Vagina (tissue), 2 donors: ENCODE results near the gene EIF4E1B. TPM values are rescaled to one million over a fixed set of nuclear protein-coding genes. Genes with fewer than 3 reads are reported as not detected.

Experiments
- DNase-seq, 2 donors: peaks; one replicate each; pipeline ENCODE4 v3.0.0-alpha.2; 2017; ENCODE audit errors: extremely low spot score in 2 of 2
- H3K27ac ChIP-seq: fragments of 200-600 bp; sonication (generic); one replicate; pipeline ENCODE4 v1.5.1; 2019
- H3K27me3 ChIP-seq: fragments of 200-600 bp; sonication (generic); one replicate; pipeline ENCODE4 v1.5.1; 2019
- H3K36me3 ChIP-seq, 2 donors: fragments of 200-600 bp; sonication (generic); one replicate each; pipeline ENCODE4 v1.5.1; 2017 to 2019
- H3K4me1 ChIP-seq: fragments of 200-600 bp; sonication (generic); one replicate; pipeline ENCODE4 v1.5.1; 2019
- H3K4me3 ChIP-seq, 2 donors: fragments of 200-600 bp; sonication (generic); 1 replicate in 1 of 2; 2 replicates in 1 of 2; pipeline ENCODE4 v1.5.1; 2016 to 2019
- H3K9me3 ChIP-seq: fragments of 200-600 bp; sonication (generic); one replicate; pipeline ENCODE4 v1.5.1; 2019
- POLR2A ChIP-seq, 2 donors: fragments of 450-650 bp; IDR thresholded peaks; one replicate each; pipeline ENCODE4 v1.6.1; 2017; ENCODE audit warnings: antibody characterized with exemption in 2 of 2, mild to moderate bottlenecking in 2 of 2, moderate library complexity in 2 of 2
- POLR2AphosphoS5 ChIP-seq, 2 donors: sonication (generic); formaldehyde crosslinking; IDR thresholded peaks; one replicate each; pipeline ENCODE4 v1.9.0; 2017; ENCODE audit warnings: antibody characterized with exemption in 2 of 2, mild to moderate bottlenecking in 2 of 2, low read depth in 1 of 2; ENCODE audit not compliant: insufficient read depth in 1 of 2
- intact Hi-C: fragments of 100-400 bp; cut with DNase I; formaldehyde crosslinking; loops from one replicate; pipeline ENCODE4 v1.15.1; 2023
- total RNA-seq: library from RNA; depleted of rRNA; stranded (reverse); fragments of >200 nt; gene quantifications from one replicate; pipeline ENCODE4 v1.2.3, GENCODE V29; 2016
- TF ChIP-seq, protein P1 (sequence below), 3 experiments: fragments of 450-650 bp in 2 of 3; fragments of 200-600 bp in 1 of 3; sonication (generic) in 1 of 3; IDR thresholded peaks; one replicate each; pipeline ENCODE4 v1.5.1; 2017 to 2019; ENCODE audit warnings: antibody characterized with exemption in 3 of 3, mild to moderate bottlenecking in 2 of 3, moderate library complexity in 2 of 3

Gene EIF4E1B
- total RNA-seq, 1 donor from 2014 or later, result not detected

DNA sequence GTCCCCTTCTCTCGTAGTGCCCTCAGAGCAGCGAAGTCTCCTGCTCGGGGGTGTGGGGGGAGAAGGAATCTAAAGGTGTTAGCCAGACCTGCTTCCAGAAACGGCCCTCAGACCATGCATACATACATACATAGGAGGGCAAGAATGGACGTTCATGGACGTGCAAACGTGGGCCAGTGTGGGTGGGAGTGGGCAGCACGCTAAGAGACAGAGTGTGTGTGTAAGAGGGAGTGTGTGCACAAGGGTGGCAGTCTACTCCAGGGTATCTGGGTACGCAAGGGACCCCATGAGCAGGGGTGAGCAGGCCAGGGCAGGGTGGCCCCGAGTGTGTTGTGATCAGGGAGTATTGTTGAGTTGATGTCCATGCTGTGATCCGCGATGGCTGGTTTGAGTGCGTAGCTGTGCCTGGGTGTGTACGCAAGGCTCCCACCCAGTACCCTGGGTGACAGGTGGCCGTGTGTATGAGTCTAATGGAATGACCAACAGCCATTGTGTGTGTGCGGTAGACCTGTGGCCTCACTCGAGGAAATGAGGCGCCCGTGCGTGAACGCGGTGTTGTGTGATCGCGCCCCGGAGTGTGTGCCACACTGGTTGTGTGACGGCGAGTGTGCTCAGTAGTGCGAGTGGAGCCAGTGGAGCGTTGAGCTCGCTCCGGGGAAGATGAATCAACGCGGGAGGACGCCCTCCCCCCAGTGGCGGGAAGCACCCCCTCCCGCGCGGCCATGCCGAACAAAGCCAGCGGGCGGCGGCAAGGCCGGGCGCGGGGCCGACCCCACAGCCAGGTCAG is 21.3 kb upstream of the EIF4E1B start:
- no peak overlapping the region for H3K27ac ChIP-seq
- no peak for DNase-seq
- H3K36me3 ChIP-seq, result no peaks in the 10 kb centered on the region
- TF ChIP-seq, protein P1, sequence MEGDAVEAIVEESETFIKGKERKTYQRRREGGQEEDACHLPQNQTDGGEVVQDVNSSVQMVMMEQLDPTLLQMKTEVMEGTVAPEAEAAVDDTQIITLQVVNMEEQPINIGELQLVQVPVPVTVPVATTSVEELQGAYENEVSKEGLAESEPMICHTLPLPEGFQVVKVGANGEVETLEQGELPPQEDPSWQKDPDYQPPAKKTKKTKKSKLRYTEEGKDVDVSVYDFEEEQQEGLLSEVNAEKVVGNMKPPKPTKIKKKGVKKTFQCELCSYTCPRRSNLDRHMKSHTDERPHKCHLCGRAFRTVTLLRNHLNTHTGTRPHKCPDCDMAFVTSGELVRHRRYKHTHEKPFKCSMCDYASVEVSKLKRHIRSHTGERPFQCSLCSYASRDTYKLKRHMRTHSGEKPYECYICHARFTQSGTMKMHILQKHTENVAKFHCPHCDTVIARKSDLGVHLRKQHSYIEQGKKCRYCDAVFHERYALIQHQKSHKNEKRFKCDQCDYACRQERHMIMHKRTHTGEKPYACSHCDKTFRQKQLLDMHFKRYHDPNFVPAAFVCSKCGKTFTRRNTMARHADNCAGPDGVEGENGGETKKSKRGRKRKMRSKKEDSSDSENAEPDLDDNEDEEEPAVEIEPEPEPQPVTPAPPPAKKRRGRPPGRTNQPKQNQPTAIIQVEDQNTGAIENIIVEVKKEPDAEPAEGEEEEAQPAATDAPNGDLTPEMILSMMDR (IDR thresholded peaks at IDR 0.05), result no peak
- TF ChIP-seq POLR2AphosphoS5 (IDR thresholded peaks at IDR 0.05; ENCODE audit: insufficient read depth in 1 of 2, low read depth in 1 of 2) (no peak), POLR2A (IDR thresholded peaks at IDR 0.05) (no peak)
- no peaks in the 10 kb centered on the region for H3K9me3 ChIP-seq
- peak overlapping the region; percentile 55 to 57 for H3K4me3 ChIP-seq
- intact Hi-C loops, result no loop called here
- H3K27me3 ChIP-seq, result no peaks in the 10 kb centered on the region
- H3K4me1 ChIP-seq, result peaks cover 9% of the 10 kb centered on the region

DNA sequence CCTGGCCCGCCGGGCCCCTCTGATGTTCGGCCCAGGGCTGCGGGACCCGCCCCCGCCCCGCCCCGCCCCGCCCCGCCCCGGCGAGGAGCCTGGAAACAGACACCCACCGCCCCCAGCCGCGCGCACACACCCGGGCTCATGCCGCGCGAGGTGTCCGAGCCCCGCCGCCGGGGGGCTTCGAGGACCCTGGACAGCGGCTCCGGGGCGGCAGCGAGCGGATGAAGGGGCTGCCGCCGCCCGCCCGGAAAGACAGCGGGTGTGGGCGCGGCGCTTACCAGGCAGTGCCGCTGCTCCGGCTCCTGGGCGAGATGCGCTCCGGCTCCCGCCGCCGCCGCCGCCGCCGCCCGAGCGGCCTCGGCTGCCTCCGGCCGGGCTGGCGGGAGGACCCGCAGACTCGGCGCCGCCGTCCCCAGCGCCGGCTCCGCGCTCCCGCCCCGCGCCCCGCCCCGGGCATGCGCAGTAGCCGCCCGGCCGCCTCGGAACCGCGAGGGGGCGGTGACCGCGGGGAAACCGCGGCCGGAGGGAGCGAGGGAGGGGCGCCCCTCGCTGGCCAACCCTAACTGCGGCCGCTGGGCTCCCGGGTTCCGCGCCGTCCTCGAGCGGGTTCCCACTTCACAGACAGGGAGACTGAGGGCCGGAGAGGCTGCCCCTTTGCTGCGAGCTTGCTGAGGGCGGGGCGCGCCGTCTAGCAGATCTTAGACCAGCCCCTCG is 20.6 kb upstream of the EIF4E1B start, which contains the start of gene GPRIN1:
GPRIN1 (minus strand) TSS at position 433 of the 711 bp plus-strand sequence. CDS start 10,322 bp downstream, outside the sequence.
- intact Hi-C loops, result no loop called here
- Histone ChIP-seq H3K36me3 (no peaks in the 10 kb centered on the region), H3K27ac (no peak within 1 kb of the TSS), H3K9me3 (no peaks in the 10 kb centered on the region), H3K27me3 (no peaks in the 10 kb centered on the region), H3K4me1 (peaks cover 9% of the 10 kb centered on the region), H3K4me3 (peak within 1 kb of the TSS; percentile 55 to 57)
- TF ChIP-seq, protein P1 (IDR thresholded peaks at IDR 0.05), result no peak
- TF ChIP-seq POLR2AphosphoS5 (IDR thresholded peaks at IDR 0.05; ENCODE audit: insufficient read depth in 1 of 2, low read depth in 1 of 2) (no peak), POLR2A (IDR thresholded peaks at IDR 0.05) (no peak)
- no peak for DNase-seq

- intact Hi-C loops, result no loop called here
- TF ChIP-seq POLR2AphosphoS5 (IDR thresholded peaks at IDR 0.05; ENCODE audit: insufficient read depth in 1 of 2, low read depth in 1 of 2) (no peak), POLR2A (IDR thresholded peaks at IDR 0.05) (no peak)
- TF ChIP-seq, protein P1 (IDR thresholded peaks at IDR 0.05), result no peak
- no peaks in the 10 kb centered on the region for H3K9me3 ChIP-seq
- H3K27ac ChIP-seq, result no peak overlapping the region
- H3K36me3 ChIP-seq, result no peaks in the 10 kb centered on the region
- H3K4me1 ChIP-seq, result peaks cover 9% of the 10 kb centered on the region
- H3K4me3 ChIP-seq, result peak overlapping the region; percentile 55 to 57
- no peak for DNase-seq
- H3K27me3 ChIP-seq, result no peaks in the 10 kb centered on the region
These were observed 20.1 kb upstream of the EIF4E1B start for GRCh38 chr5:176610435-176610773.

GRCh38 chr5:176611435-176611834 is 19.0 kb upstream of the EIF4E1B start:
- H3K4me3 ChIP-seq, result no peak overlapping the region
- no peaks in the 10 kb centered on the region for H3K36me3 ChIP-seq
- DNase-seq, result no peak
- peaks cover 9% of the 10 kb centered on the region for H3K4me1 ChIP-seq
- TF ChIP-seq POLR2A (IDR thresholded peaks at IDR 0.05), result no peak
- TF ChIP-seq, protein P1 (IDR thresholded peaks at IDR 0.05), result no peak
- no peak for TF ChIP-seq POLR2AphosphoS5 (IDR thresholded peaks at IDR 0.05; ENCODE audit: insufficient read depth in 1 of 2, low read depth in 1 of 2)
- H3K27me3 ChIP-seq, result no peaks in the 10 kb centered on the region
- intact Hi-C loops, result no loop called here
- no peaks in the 10 kb centered on the region for H3K9me3 ChIP-seq
- no peak overlapping the region for H3K27ac ChIP-seq

DNA sequence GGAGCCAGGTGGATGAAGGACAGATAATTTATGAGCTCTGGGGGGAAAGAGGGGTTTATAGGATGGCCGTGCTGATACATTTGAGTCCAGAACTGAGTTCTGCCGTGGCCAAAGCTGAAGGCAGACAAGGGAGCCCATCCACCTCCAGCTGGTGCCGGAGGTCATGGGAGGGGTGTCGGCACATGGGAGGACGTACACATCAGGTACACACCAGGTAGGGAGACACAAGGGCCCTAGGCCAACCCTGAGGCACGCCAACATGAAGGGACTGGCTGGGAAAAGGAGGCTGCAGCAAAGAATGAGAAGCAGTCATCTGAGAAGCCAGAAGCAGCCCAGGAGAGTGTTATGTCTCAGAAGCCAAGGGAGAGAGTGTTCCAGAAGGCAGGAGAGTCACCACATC is 18.5 kb upstream of the EIF4E1B start:
- Histone ChIP-seq H3K36me3 (no peaks in the 10 kb centered on the region), H3K27me3 (no peaks in the 10 kb centered on the region), H3K9me3 (no peaks in the 10 kb centered on the region), H3K4me1 (peaks cover 9% of the 10 kb centered on the region), H3K27ac (no peak overlapping the region), H3K4me3 (no peak overlapping the region)
- no peak for DNase-seq
- intact Hi-C loops, result no loop called here
- TF ChIP-seq POLR2AphosphoS5 (IDR thresholded peaks at IDR 0.05; ENCODE audit: insufficient read depth in 1 of 2, low read depth in 1 of 2), result no peak
- TF ChIP-seq, protein P1 (IDR thresholded peaks at IDR 0.05), result no peak
